ENCODE measurements around the gene DBNL. TPM values are rescaled to one million over a fixed set of nuclear protein-coding genes. Genes with fewer than 3 reads are reported as not detected.

DBNL gene
- polyA plus RNA-seq, 1 donor from 2014 or later = 124 TPM

DNA sequence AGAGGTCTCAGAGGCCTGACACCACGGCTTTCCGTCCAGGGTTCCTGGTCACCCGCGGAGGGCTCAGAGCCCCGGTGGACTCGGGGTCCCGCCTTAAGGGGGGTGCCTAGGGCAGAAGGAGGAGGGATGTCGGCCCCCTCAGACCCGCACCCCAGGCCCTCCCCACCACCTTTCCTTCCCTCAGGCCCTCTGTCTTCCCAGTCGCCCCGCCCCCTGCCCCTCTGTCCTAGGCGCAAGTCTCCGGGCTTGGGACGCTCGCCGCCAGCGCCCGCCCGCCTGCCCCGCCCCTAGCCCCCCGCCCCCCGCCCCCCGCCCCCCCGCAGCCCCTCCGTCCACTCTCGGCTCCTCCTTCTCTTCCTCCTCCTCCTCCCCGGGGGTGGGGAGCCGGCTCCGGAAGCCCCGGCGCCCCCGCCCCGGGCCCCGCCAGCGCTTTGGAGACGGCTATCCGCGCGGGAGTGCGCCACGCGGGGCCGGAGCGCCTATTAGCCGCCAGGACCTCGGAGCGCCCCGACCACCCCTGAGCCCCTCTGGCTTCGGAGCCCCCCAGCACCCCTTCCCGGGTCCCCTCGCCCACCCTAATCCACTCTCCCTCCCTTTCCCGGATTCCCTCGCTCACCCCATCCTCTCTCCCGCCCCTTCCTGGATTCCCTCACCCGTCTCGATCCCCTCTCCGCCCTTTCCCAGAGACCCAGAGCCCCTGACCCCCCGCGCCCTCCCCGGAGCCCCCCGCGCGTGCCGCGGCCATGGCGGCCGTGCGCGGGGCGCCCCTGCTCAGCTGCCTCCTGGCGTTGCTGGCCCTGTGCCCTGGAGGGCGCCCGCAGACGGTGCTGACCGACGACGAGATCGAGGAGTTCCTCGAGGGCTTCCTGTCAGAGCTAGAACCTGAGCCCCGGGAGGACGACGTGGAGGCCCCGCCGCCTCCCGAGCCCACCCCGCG lies 59.7 kb downstream of the DBNL start, which contains the start of gene AEBP1:
Gene AEBP1, plus strand, starts transcription at position 423 of the 937 bp plus-strand sequence. Its CDS starts 321 bp downstream, at position 744.
- H3K27ac ChIP-seq (ENCODE audit: low read length) = no peak within 1 kb of the TSS
- no peaks in the 10 kb centered on the region for H3K79me2 ChIP-seq (replicated peaks; ENCODE audit: insufficient read depth, low read length)
- TF ChIP-seq, protein P1, sequence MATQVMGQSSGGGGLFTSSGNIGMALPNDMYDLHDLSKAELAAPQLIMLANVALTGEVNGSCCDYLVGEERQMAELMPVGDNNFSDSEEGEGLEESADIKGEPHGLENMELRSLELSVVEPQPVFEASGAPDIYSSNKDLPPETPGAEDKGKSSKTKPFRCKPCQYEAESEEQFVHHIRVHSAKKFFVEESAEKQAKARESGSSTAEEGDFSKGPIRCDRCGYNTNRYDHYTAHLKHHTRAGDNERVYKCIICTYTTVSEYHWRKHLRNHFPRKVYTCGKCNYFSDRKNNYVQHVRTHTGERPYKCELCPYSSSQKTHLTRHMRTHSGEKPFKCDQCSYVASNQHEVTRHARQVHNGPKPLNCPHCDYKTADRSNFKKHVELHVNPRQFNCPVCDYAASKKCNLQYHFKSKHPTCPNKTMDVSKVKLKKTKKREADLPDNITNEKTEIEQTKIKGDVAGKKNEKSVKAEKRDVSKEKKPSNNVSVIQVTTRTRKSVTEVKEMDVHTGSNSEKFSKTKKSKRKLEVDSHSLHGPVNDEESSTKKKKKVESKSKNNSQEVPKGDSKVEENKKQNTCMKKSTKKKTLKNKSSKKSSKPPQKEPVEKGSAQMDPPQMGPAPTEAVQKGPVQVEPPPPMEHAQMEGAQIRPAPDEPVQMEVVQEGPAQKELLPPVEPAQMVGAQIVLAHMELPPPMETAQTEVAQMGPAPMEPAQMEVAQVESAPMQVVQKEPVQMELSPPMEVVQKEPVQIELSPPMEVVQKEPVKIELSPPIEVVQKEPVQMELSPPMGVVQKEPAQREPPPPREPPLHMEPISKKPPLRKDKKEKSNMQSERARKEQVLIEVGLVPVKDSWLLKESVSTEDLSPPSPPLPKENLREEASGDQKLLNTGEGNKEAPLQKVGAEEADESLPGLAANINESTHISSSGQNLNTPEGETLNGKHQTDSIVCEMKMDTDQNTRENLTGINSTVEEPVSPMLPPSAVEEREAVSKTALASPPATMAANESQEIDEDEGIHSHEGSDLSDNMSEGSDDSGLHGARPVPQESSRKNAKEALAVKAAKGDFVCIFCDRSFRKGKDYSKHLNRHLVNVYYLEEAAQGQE (IDR thresholded peaks at IDR 0.05; ENCODE audit: borderline replicate concordance) = no peak
- TF ChIP-seq POLR2AphosphoS5 (IDR thresholded peaks at IDR 0.05) (no peak), EP300 (conservative IDR thresholded peaks at IDR 0.05; ENCODE audit: poor library complexity, severe bottlenecking) (no peak), RAD21 (conservative IDR thresholded peaks at IDR 0.05) (no peak)
- TF ChIP-seq, protein P2, sequence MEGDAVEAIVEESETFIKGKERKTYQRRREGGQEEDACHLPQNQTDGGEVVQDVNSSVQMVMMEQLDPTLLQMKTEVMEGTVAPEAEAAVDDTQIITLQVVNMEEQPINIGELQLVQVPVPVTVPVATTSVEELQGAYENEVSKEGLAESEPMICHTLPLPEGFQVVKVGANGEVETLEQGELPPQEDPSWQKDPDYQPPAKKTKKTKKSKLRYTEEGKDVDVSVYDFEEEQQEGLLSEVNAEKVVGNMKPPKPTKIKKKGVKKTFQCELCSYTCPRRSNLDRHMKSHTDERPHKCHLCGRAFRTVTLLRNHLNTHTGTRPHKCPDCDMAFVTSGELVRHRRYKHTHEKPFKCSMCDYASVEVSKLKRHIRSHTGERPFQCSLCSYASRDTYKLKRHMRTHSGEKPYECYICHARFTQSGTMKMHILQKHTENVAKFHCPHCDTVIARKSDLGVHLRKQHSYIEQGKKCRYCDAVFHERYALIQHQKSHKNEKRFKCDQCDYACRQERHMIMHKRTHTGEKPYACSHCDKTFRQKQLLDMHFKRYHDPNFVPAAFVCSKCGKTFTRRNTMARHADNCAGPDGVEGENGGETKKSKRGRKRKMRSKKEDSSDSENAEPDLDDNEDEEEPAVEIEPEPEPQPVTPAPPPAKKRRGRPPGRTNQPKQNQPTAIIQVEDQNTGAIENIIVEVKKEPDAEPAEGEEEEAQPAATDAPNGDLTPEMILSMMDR (IDR thresholded peaks at IDR 0.05; ENCODE audit: poor library complexity, severe bottlenecking) = no peak
- no peak within 1 kb of the TSS for H3K9ac ChIP-seq (ENCODE audit: low read length)
- H3F3A ChIP-seq (ENCODE audit: insufficient read depth, low read length, poor library complexity, severe bottlenecking) = no peaks in the 10 kb centered on the region
- no peak within 1 kb of the TSS for H3K4me2 ChIP-seq (ENCODE audit: low read length)
- peaks cover 19% of the 10 kb centered on the region for H3K27me3 ChIP-seq (ENCODE audit: insufficient read depth, low read depth, low read length)
- H2AFZ ChIP-seq (ENCODE audit: low read depth, low read length) = no peak within 1 kb of the TSS
- H3K9me3 ChIP-seq (ENCODE audit: low read length) = no peaks in the 10 kb centered on the region
- H3K36me3 ChIP-seq (ENCODE audit: insufficient read depth, low read length) = no peaks in the 10 kb centered on the region
- H3K4me3 ChIP-seq (ENCODE audit: low read length) = peak within 1 kb of the TSS; percentile 49
- no peaks in the 10 kb centered on the region for H3K9me2 ChIP-seq (ENCODE audit: insufficient read depth, low read length)
- no peaks in the 10 kb centered on the region for H4K20me1 ChIP-seq (ENCODE audit: insufficient read depth)

DNA sequence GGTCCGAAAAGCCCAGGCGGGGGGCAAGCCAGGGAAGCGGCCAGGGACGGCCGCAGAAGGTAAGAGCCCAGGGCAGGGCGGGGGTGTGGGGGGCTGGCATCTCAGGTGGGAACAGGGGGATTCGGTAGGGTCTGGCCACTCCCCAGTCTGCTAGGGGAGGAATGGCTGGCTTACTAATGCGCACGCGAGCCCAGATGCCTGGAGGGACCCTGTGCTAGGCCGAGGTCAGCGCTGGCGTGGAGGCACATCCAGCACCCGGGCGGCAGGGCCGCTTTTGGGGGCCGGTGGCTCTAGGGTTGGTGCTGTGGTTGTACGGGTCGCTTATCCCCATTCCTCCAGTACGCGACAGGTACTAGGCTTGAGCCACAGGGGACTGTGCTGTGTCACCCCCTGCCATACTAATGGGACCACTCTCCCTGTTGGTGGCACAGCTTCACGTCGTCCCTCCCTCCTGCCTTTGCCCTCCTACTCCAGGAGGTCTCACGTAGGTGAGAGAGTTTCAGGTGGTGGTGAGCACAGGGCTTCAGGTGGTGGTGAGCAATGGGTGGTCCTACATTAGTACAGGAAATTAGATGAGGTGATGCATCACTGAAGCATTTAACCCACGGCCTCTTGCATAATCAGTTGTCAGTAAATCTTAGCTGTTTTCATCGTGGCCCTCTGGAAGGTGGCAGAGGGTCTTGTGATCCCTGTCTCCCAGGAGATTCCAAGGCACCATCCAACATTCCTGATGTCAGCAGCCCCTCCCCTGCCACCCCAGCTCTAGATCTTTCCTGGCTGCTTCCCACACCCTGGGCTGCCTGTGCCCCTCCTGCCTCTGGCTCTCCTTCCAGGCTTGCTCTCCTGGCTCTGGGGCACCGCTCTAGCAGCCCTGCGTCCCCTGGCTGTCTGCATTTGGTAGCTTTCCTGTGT lies 60.6 kb downstream of the DBNL start:
- Histone ChIP-seq H3K79me2 (replicated peaks; ENCODE audit: insufficient read depth, low read length) (no peaks in the 10 kb centered on the region), H2AFZ (ENCODE audit: low read depth, low read length) (no peak overlapping the region), H3K27me3 (ENCODE audit: insufficient read depth, low read depth, low read length) (peaks cover 19% of the 10 kb centered on the region), H3F3A (ENCODE audit: insufficient read depth, low read length, poor library complexity, severe bottlenecking) (no peaks in the 10 kb centered on the region), H3K9ac (ENCODE audit: low read length) (no peak overlapping the region), H4K20me1 (ENCODE audit: insufficient read depth) (no peaks in the 10 kb centered on the region), H3K4me3 (ENCODE audit: low read length) (no peak overlapping the region), H3K36me3 (ENCODE audit: insufficient read depth, low read length) (no peaks in the 10 kb centered on the region), H3K4me2 (ENCODE audit: low read length) (no peak overlapping the region), H3K9me3 (ENCODE audit: low read length) (no peaks in the 10 kb centered on the region), H3K27ac (ENCODE audit: low read length) (no peak overlapping the region), H3K9me2 (ENCODE audit: insufficient read depth, low read length) (no peaks in the 10 kb centered on the region)
- TF ChIP-seq, protein P2 (IDR thresholded peaks at IDR 0.05; ENCODE audit: poor library complexity, severe bottlenecking) = no peak
- TF ChIP-seq POLR2AphosphoS5 (IDR thresholded peaks at IDR 0.05) (no peak), EP300 (conservative IDR thresholded peaks at IDR 0.05; ENCODE audit: poor library complexity, severe bottlenecking) (no peak), EZH2 (IDR thresholded peaks at IDR 0.05; ENCODE audit: borderline replicate concordance, insufficient read depth, low read length, poor library complexity, severe bottlenecking) (no peak), TAF1 (IDR thresholded peaks at IDR 0.05; ENCODE audit: low read depth) (no peak), MXI1 (conservative IDR thresholded peaks at IDR 0.05; ENCODE audit: poor library complexity, severe bottlenecking) (no peak), SMC3 (conservative IDR thresholded peaks at IDR 0.05; ENCODE audit: poor library complexity) (no peak), RAD21 (conservative IDR thresholded peaks at IDR 0.05) (no peak)
- TF ChIP-seq, protein P1 (IDR thresholded peaks at IDR 0.05; ENCODE audit: borderline replicate concordance) = no peak

All from neural cell (in vitro differentiated cells).